A673 (cell line): ENCODE data around the gene SLC22A15.

ENCODE experiments used
- EZH2 ChIP-seq: fragments of 200-600 bp; sonication (generic); IDR thresholded peaks from 2 replicates; pipeline ENCODE4 v1.6.1; 2017; ENCODE audit warnings: borderline replicate concordance, low read depth, mild to moderate bottlenecking, mixed read lengths, antibody characterized with exemption, low read length; ENCODE audit not compliant: poor library complexity, severe bottlenecking
- TF ChIP-seq, protein P1 (sequence below): fragments of 300-800, 200-600 bp; sonication (generic); conservative IDR thresholded peaks from 2 replicates; pipeline ENCODE4 v1.5.1; 2017; ENCODE audit warnings: low read depth, mild to moderate bottlenecking, antibody characterized with exemption, low read length, moderate library complexity, mixed read lengths

DNA sequence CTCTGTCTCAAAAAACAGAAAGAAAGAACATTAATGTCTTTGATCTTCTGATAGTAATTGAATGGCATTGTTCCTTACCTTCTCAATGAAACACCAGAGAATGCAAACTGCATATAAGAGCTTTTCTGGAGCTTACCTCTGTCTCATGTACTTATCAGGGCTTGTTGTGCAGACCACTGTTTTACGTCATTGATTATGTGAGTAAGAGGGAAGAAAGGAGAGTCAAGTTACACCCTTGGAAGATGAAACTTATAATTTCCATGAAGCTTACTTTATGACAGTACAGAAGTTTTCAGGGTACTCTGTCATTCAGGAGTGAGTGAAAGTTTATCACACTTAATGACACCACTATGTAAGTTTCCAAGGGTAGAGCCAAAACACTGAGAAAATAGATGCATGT lies 85.9 kb downstream of the SLC22A15 start:
- TF ChIP-seq, protein P1, sequence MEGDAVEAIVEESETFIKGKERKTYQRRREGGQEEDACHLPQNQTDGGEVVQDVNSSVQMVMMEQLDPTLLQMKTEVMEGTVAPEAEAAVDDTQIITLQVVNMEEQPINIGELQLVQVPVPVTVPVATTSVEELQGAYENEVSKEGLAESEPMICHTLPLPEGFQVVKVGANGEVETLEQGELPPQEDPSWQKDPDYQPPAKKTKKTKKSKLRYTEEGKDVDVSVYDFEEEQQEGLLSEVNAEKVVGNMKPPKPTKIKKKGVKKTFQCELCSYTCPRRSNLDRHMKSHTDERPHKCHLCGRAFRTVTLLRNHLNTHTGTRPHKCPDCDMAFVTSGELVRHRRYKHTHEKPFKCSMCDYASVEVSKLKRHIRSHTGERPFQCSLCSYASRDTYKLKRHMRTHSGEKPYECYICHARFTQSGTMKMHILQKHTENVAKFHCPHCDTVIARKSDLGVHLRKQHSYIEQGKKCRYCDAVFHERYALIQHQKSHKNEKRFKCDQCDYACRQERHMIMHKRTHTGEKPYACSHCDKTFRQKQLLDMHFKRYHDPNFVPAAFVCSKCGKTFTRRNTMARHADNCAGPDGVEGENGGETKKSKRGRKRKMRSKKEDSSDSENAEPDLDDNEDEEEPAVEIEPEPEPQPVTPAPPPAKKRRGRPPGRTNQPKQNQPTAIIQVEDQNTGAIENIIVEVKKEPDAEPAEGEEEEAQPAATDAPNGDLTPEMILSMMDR, result no peak
- no peak for TF ChIP-seq EZH2
